K562 (cell line): ENCODE measurements around the gene EVC.

Source experiments
- KLF13 ChIP-seq: fragments of 450-650 bp; IDR thresholded peaks from 2 replicates; pipeline ENCODE4 v1.6.1; 2016; ENCODE audit warnings: missing genetic modification characterization, low read depth, mild to moderate bottlenecking, missing compliant biosample characterization, moderate library complexity, borderline replicate concordance
- ZNF76 ChIP-seq: fragments of 250-450 bp; sonication (Bioruptor Pico); IDR thresholded peaks from 2 replicates; pipeline ENCODE4 v1.4.0; 2020; ENCODE audit warnings: mild to moderate bottlenecking, moderate library complexity, borderline replicate concordance

DNA sequence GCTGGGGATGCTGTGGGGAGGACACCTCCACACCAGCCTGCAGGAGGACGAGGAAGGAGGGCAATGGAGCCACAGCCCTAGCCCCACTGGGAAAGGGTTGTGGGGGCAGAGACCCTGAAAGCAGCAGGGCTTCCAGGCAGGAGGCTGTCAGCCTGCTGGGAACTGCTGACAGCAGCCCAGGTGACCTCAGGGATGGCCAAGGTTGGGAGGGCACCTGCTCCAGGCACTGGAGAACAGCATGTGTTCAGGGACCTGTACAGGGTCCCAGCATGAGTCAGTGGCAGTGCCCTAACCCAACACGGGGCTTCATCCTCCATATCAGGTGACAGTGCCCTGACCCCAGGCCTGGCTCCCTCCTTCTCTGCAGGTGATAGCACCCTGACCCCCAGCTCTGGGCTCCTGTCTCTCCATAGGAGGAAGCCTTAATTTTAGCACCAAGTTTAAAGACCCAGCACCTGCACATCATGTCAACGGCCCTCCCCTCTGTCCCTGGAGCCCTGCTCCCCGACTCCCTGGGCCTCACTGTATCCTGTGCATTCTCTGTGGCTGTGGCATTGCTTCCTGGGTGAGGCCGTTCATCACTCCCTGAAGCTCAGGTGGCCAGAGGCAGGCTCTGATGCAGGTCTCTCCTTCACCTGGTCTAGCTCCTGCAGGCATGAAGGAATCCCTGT is 115.6 kb downstream of the EVC start:
- no peak for TF ChIP-seq KLF13 (tag)
- no peak for TF ChIP-seq ZNF76 (CRISPR knock-in tag)
